C4-2B (cell line): ENCODE data around the gene STYXL2.

Experiments used
- H3K27ac ChIP-seq: fragments of 450-650 bp; 2 replicates; pipeline ENCODE4 v1.5.1; 2017
- CTCF ChIP-seq: fragments of 450-650 bp; conservative IDR thresholded peaks from 2 replicates; pipeline ENCODE4 v1.5.1; 2017; ENCODE audit warnings: mild to moderate bottlenecking
- ZFX ChIP-seq: fragments of 450-650 bp; IDR thresholded peaks from 2 replicates; pipeline ENCODE4 v1.6.1; 2017

Gene STYXL2

DNA sequence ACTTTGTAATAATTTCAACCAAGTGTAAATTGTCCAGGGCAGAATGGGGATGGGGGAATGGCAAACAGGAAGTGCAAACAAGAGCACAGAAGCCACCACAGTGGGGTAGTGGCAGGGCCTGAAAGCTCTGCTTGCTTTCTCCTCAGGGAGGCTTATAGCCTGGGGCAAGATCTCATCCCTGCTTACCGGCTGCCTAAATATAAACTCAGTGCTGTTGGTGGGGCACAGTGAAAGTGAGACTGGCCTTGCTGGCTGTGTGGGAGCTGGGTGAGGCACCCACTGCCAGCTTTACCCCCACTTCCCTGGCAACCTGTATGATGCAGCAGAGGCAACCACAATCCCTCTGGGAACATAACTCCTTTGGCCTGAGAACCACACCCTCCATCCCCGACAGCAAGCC, 15.2 kb downstream of the STYXL2 start:
- TF ChIP-seq CTCF (no peak), ZFX (no peak)
- 0 out of 2 replicates have a peak overlapping the region, but pooled peaks have one; percentile 1 for H3K27ac ChIP-seq

DNA sequence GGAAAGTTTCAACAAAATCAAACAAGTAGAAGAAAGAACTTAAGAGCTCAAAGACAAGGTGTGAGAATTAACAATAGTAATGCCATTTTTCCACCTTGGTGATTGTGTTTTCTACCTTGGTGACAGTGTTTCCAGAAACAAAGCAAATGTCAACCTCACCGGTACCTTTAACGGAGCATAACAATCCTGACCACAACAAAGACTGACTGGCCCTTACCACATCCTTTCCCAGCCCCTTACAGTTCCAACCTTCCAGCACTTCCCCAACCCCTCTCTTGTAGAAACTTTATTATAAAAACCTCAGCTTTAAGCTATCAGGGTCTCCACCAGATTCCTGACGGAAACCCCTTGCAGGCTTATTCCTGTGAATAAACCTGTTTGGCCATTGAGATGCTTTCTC, 16.7 kb downstream of the STYXL2 start:
- no peak for TF ChIP-seq ZFX
- no peak for TF ChIP-seq CTCF

GRCh38 chr1:167111868-167112709, 18.2 kb downstream of the STYXL2 start:
- TF ChIP-seq ZFX = no peak
- TF ChIP-seq CTCF = no peak

More for the DNA sequence above, 16.7 kb downstream of the STYXL2 start:
- H3K27ac ChIP-seq = no peak overlapping the region

DNA sequence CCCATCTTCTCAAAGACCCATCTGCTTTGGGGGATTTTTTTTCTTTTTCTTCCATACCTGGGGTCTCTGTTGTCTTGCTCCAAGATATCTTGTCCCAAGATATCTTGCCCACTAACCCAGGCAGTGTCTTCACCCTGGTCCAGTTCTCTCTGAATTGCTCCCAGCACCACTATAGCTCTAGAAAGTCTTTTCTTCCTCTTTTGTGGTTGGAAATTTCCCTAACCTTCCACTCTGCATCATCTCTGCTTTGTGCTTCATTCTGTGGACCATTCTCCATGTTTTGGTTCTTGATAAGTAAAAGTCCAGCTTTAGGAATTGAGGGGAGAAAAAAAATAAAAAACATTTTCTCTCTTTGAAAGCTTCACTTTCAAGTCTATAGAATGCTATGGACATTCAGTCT, 20.9 kb downstream of the STYXL2 start:
- no peak overlapping the region for H3K27ac ChIP-seq
- TF ChIP-seq CTCF (no peak), ZFX (no peak)

More at GRCh38 chr1:167111868-167112709, 18.2 kb downstream of the STYXL2 start:
- no peak overlapping the region for H3K27ac ChIP-seq

GRCh38 chr1:167115655-167116054, 21.8 kb downstream of the STYXL2 start:
- no peak overlapping the region for H3K27ac ChIP-seq
- TF ChIP-seq CTCF (no peak), ZFX (no peak)

- H3K27ac ChIP-seq = no peak overlapping the region
- no peak for TF ChIP-seq CTCF
- no peak for TF ChIP-seq ZFX
Measured at GRCh38 chr1:167116174-167116573, 22.3 kb downstream of the STYXL2 start.

GRCh38 chr1:167117225-167117624, 23.4 kb downstream of the STYXL2 start:
- no peak overlapping the region for H3K27ac ChIP-seq
- TF ChIP-seq CTCF (no peak), ZFX (no peak)
